NCI-H1092 treated with DMSO at 0.1 percent for 48 hours (cell line): ENCODE data around the gene CYSTM1.
A peak's percentile ranks its signal among the peaks of the same experiment; 100 is the strongest.
"Not testable (repeated sequence)": the region's sequence is repeated elsewhere in the genome, so short reads cannot be mapped to it uniquely, and the experiment has no call there.

Source experiments
- DNase-seq: peaks from one replicate; lab custom pipeline; 2025; lab: John Stamatoyannopoulos, UW

Gene CYSTM1

GRCh38 chr5:140150201-140150600 is 24.8 kb upstream of the CYSTM1 start:
- DNase-seq: no peak

GRCh38 chr5:140151144-140152021 is 23.6 kb upstream of the CYSTM1 start:
- DNase-seq: no peak

GRCh38 chr5:140152022-140152999 is 22.7 kb upstream of the CYSTM1 start:
- DNase-seq: no peak

- DNase-seq: no peak
Observed at GRCh38 chr5:140153255-140153654, 21.7 kb upstream of the CYSTM1 start.

- DNase-seq: no peak
Observed at GRCh38 chr5:140153905-140154304, 21.1 kb upstream of the CYSTM1 start.

- DNase-seq: not testable (repeated sequence)
Observed at GRCh38 chr5:140154710-140155381, 20.1 kb upstream of the CYSTM1 start.

- DNase-seq: peak; percentile 67
Observed at GRCh38 chr5:140157032-140157781, 17.8 kb upstream of the CYSTM1 start.

GRCh38 chr5:140159014-140159927 is 15.7 kb upstream of the CYSTM1 start:
- DNase-seq: no peak

GRCh38 chr5:140162275-140162674 is 12.7 kb upstream of the CYSTM1 start:
- no peak for DNase-seq

- DNase-seq: no peak
Observed at GRCh38 chr5:140162781-140163180, 12.2 kb upstream of the CYSTM1 start.

- DNase-seq: no peak
Observed at GRCh38 chr5:140165101-140165922, 9.7 kb upstream of the CYSTM1 start.

- DNase-seq: no peak
Observed at GRCh38 chr5:140165923-140166270, 9.1 kb upstream of the CYSTM1 start.

GRCh38 chr5:140166911-140167310 is 8.1 kb upstream of the CYSTM1 start:
- DNase-seq: no peak

- DNase-seq: no peak
Observed at GRCh38 chr5:140168371-140168770, 6.6 kb upstream of the CYSTM1 start.

GRCh38 chr5:140169410-140169809 is 5.6 kb upstream of the CYSTM1 start:
- DNase-seq: no peak

GRCh38 chr5:140172483-140172882 is 2.5 kb upstream of the CYSTM1 start:
- no peak for DNase-seq

- DNase-seq: no peak
Observed at GRCh38 chr5:140174014-140174413, 974 bp upstream of the CYSTM1 start.

GRCh38 chr5:140175367-140176030 is 511 bp downstream of the CYSTM1 start:
- DNase-seq: peak; percentile 17

GRCh38 chr5:140176031-140176387 is 1.0 kb downstream of the CYSTM1 start:
- no peak for DNase-seq
